ENCODE results near the gene NABP2.

NABP2 gene

GRCh38 chr12:56206452-56207166 lies 17.5 kb upstream of the NABP2 start:
- DNase-seq: peak; percentile 79
- in situ Hi-C loops (cut with HindIII; ENCODE audit: low pct_ligation_motif_present, low pct_unique_long_range_greater_than_20kb, low sequenced_read_pairs): no loop called here

- in situ Hi-C loops (cut with HindIII; ENCODE audit: low pct_ligation_motif_present, low pct_unique_long_range_greater_than_20kb, low sequenced_read_pairs): no loop called here
- no peak for DNase-seq
Observed at GRCh38 chr12:56208006-56208405, 16.1 kb upstream of the NABP2 start.

GRCh38 chr12:56212361-56212760 lies 11.8 kb upstream of the NABP2 start:
- DNase-seq: no peak
- in situ Hi-C loops (cut with HindIII; ENCODE audit: low pct_ligation_motif_present, low pct_unique_long_range_greater_than_20kb, low sequenced_read_pairs): no loop called here

- no peak for DNase-seq
- in situ Hi-C loops (cut with HindIII; ENCODE audit: low pct_ligation_motif_present, low pct_unique_long_range_greater_than_20kb, low sequenced_read_pairs): no loop called here
Observed at GRCh38 chr12:56213878-56214277, 10.3 kb upstream of the NABP2 start.

- in situ Hi-C loops (cut with HindIII; ENCODE audit: low pct_ligation_motif_present, low pct_unique_long_range_greater_than_20kb, low sequenced_read_pairs): no loop called here
- no peak for DNase-seq
Observed at GRCh38 chr12:56216461-56216860, 7.7 kb upstream of the NABP2 start.

GRCh38 chr12:56219840-56220239 lies 4.3 kb upstream of the NABP2 start:
- in situ Hi-C loops (cut with HindIII; ENCODE audit: low pct_ligation_motif_present, low pct_unique_long_range_greater_than_20kb, low sequenced_read_pairs): no loop called here
- no peak for DNase-seq

GRCh38 chr12:56220611-56221231 lies 3.4 kb upstream of the NABP2 start:
- DNase-seq: peak; percentile 62
- in situ Hi-C loops (cut with HindIII; ENCODE audit: low pct_ligation_motif_present, low pct_unique_long_range_greater_than_20kb, low sequenced_read_pairs): no loop called here

GRCh38 chr12:56221232-56221756 lies 2.8 kb upstream of the NABP2 start:
- peak; percentile 91 for DNase-seq
- in situ Hi-C loops (cut with HindIII; ENCODE audit: low pct_ligation_motif_present, low pct_unique_long_range_greater_than_20kb, low sequenced_read_pairs): no loop called here

- DNase-seq: peak; percentile 99
Observed at GRCh38 chr12:56221757-56222530, 2.2 kb upstream of the NABP2 start, which contains the start of gene RNF41. RNF41 (minus strand) TSS chr12:56221922; CDS start chr12:56214047, 7,875 bp downstream.

GRCh38 chr12:56222531-56222895 lies 1.6 kb upstream of the NABP2 start:
- in situ Hi-C loops (cut with HindIII; ENCODE audit: low pct_ligation_motif_present, low pct_unique_long_range_greater_than_20kb, low sequenced_read_pairs): no loop called here
- DNase-seq: no peak

More at GRCh38 chr12:56221757-56222530, 2.2 kb upstream of the NABP2 start, which contains the start of gene RNF41:
- in situ Hi-C loops (cut with HindIII; ENCODE audit: low pct_ligation_motif_present, low pct_unique_long_range_greater_than_20kb, low sequenced_read_pairs): no loop called here

- in situ Hi-C loops (cut with HindIII; ENCODE audit: low pct_ligation_motif_present, low pct_unique_long_range_greater_than_20kb, low sequenced_read_pairs): no loop called here
- no peak for DNase-seq
Observed at GRCh38 chr12:56223571-56224101, 506 bp upstream of the NABP2 start.

- in situ Hi-C loops (cut with HindIII; ENCODE audit: low pct_ligation_motif_present, low pct_unique_long_range_greater_than_20kb, low sequenced_read_pairs): no loop called here
- no peak for DNase-seq
Observed at GRCh38 chr12:56224954-56225353, 812 bp downstream of the NABP2 start.

GRCh38 chr12:56229082-56229481 lies 4.9 kb downstream of the NABP2 start:
- in situ Hi-C loops (cut with HindIII; ENCODE audit: low pct_ligation_motif_present, low pct_unique_long_range_greater_than_20kb, low sequenced_read_pairs): no loop called here
- no peak for DNase-seq

GRCh38 chr12:56229916-56230431 lies 5.8 kb downstream of the NABP2 start, which contains the start of gene SLC39A5:
SLC39A5 (plus strand) TSS chr12:56230051; CDS start chr12:56231275, 1,224 bp downstream.
- in situ Hi-C loops (cut with HindIII; ENCODE audit: low pct_ligation_motif_present, low pct_unique_long_range_greater_than_20kb, low sequenced_read_pairs): no loop called here
- DNase-seq: no peak

GRCh38 chr12:56230432-56231183 lies 6.5 kb downstream of the NABP2 start:
- in situ Hi-C loops (cut with HindIII; ENCODE audit: low pct_ligation_motif_present, low pct_unique_long_range_greater_than_20kb, low sequenced_read_pairs): no loop called here
- DNase-seq: no peak

GRCh38 chr12:56231184-56231582 lies 7.0 kb downstream of the NABP2 start:
- in situ Hi-C loops (cut with HindIII; ENCODE audit: low pct_ligation_motif_present, low pct_unique_long_range_greater_than_20kb, low sequenced_read_pairs): no loop called here
- no peak for DNase-seq

GRCh38 chr12:56234746-56235436 lies 10.7 kb downstream of the NABP2 start:
- DNase-seq: no peak
- in situ Hi-C loops (cut with HindIII; ENCODE audit: low pct_ligation_motif_present, low pct_unique_long_range_greater_than_20kb, low sequenced_read_pairs): no loop called here

Measured in ACHN (cell line).